H1 (cell line): Measurements from ENCODE around the gene LIN28A.

Source experiments
- GTF2F1 ChIP-seq: IDR thresholded peaks from 2 replicates; pipeline ENCODE4 v1.6.1; 2012; ENCODE audit warnings: low read depth, low read length, improper control_type of control experiment, borderline replicate concordance
- TF ChIP-seq, protein P1 (sequence below): IDR thresholded peaks from 2 replicates; pipeline ENCODE4 v1.6.1; 2011; ENCODE audit warnings: low read length, improper control_type of control experiment
- TF ChIP-seq, protein P2 (sequence below), 3 experiments: IDR thresholded peaks; 1 replicate in 2 of 3; 2 replicates in 1 of 3; pipeline versions ENCODE4 v1.5.1 to v1.6.1; 2011; ENCODE audit warnings: low read length in 3 of 3, mild to moderate bottlenecking in 3 of 3, inconsistent platforms in 2 of 3, low read depth in 1 of 3, moderate library complexity in 1 of 3; ENCODE audit not compliant: insufficient read depth in 1 of 3; ENCODE audit errors: control extremely low read depth in 1 of 3

DNA sequence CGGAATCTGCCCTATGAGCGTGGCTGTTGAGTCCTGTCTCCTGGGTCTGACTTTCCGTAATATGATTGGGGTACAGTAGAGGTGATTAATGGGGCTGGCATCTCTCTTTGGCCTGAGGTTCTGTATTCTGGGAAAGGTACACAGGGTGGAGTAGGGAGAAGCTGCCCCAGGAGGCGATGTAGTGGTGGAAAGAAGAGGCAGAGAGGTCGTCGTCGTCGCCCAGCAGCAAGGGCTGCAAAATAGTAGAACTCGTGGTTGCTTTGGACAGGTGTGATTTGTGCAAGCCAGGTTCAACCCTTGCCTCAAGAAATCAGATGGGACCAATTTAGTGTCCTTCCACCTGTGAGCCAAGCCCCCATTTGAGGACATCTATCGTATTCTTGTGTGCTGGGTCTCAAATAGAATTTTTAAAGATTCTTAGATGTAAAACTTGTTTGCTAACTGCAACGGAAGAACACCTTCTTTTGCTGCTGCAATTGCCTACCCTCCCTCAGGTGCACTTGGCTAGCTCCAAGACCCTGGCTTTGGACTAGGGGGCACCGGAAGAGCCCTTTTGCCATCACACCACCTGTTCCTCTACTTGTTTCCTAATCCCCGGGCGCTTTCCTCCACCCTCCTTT is 60.4 kb downstream of the LIN28A start:
- TF ChIP-seq, protein P1, sequence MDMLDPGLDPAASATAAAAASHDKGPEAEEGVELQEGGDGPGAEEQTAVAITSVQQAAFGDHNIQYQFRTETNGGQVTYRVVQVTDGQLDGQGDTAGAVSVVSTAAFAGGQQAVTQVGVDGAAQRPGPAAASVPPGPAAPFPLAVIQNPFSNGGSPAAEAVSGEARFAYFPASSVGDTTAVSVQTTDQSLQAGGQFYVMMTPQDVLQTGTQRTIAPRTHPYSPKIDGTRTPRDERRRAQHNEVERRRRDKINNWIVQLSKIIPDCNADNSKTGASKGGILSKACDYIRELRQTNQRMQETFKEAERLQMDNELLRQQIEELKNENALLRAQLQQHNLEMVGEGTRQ, result no peak
- TF ChIP-seq, protein P2, sequence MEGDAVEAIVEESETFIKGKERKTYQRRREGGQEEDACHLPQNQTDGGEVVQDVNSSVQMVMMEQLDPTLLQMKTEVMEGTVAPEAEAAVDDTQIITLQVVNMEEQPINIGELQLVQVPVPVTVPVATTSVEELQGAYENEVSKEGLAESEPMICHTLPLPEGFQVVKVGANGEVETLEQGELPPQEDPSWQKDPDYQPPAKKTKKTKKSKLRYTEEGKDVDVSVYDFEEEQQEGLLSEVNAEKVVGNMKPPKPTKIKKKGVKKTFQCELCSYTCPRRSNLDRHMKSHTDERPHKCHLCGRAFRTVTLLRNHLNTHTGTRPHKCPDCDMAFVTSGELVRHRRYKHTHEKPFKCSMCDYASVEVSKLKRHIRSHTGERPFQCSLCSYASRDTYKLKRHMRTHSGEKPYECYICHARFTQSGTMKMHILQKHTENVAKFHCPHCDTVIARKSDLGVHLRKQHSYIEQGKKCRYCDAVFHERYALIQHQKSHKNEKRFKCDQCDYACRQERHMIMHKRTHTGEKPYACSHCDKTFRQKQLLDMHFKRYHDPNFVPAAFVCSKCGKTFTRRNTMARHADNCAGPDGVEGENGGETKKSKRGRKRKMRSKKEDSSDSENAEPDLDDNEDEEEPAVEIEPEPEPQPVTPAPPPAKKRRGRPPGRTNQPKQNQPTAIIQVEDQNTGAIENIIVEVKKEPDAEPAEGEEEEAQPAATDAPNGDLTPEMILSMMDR (IDR thresholded peaks at IDR 0.05; ENCODE audit: control extremely low read depth in 1 of 3, insufficient read depth in 1 of 3, low read depth in 1 of 3, low read length in 3 of 3), result no peak
- no peak for TF ChIP-seq GTF2F1
